CD14-positive monocyte (primary cell): ENCODE data around the gene THSD7B. TPM values are rescaled to one million over a fixed set of nuclear protein-coding genes. Genes with fewer than 3 reads are reported as not detected.

Experiments used
- DNase-seq, 3 donors: peaks; one replicate each; pipeline ENCODE4 v3.0.0-alpha.2; 2011 to 2022
- H2AFZ ChIP-seq: 2 replicates; pipeline ENCODE4 v1.6.0; 2012; ENCODE audit warnings: mild to moderate bottlenecking, low read depth, low read length, inconsistent platforms; ENCODE audit not compliant: insufficient read depth, poor library complexity, severe bottlenecking
- H3K27ac ChIP-seq, 2 donors: 1 replicate in 1 of 2; 2 replicates in 1 of 2; pipeline ENCODE4 v1.5.1; 2012 to 2013; ENCODE audit warnings: low read length in 2 of 2, control low read depth in 1 of 2, inconsistent platforms in 1 of 2, low read depth in 1 of 2, mild to moderate bottlenecking in 1 of 2
- H3K27me3 ChIP-seq, 2 donors: one replicate each; pipeline versions ENCODE4 v1.6.0 to v1.6.1; 2011 to 2013; ENCODE audit warnings: low read length in 2 of 2; ENCODE audit not compliant: control insufficient read depth in 2 of 2, insufficient read depth in 2 of 2
- H3K36me3 ChIP-seq, 2 donors: replicated peaks in 1 of 2; 1 replicate in 1 of 2; 2 replicates in 1 of 2; pipeline versions ENCODE4 v1.5.1 to v1.6.1; 2012 to 2013; ENCODE audit warnings: low read length in 2 of 2, control low read depth in 1 of 2, inconsistent platforms in 1 of 2, mild to moderate bottlenecking in 1 of 2; ENCODE audit not compliant: insufficient read depth in 2 of 2, control insufficient read depth in 1 of 2
- H3K4me1 ChIP-seq, 2 donors: 1 replicate in 1 of 2; 2 replicates in 1 of 2; pipeline versions ENCODE4 v1.5.1 to v1.6.1; 2012 to 2013; ENCODE audit warnings: low read length in 2 of 2, control low read depth in 1 of 2, inconsistent platforms in 1 of 2, mild to moderate bottlenecking in 1 of 2, moderate library complexity in 1 of 2; ENCODE audit not compliant: insufficient read depth in 2 of 2, control insufficient read depth in 1 of 2
- H3K4me2 ChIP-seq: replicated peaks from 2 replicates; pipeline ENCODE3; 2012; ENCODE audit warnings: low read length, moderate library complexity, mild to moderate bottlenecking; ENCODE audit not compliant: poor library complexity, severe bottlenecking; ENCODE audit errors: extremely low read depth
- H3K4me3 ChIP-seq, 3 experiments: fragments of 200-600 bp in 1 of 3; sonication (generic) in 1 of 3; replicated peaks in 1 of 3; 1 replicate in 2 of 3; 2 replicates in 1 of 3; pipeline ENCODE4 v1.5.1; 2011 to 2013; ENCODE audit warnings: low read length in 3 of 3, mild to moderate bottlenecking in 3 of 3, control low read depth in 2 of 3, low read depth in 2 of 3, inconsistent platforms in 1 of 3, moderate library complexity in 1 of 3
- H3K79me2 ChIP-seq: 2 replicates; pipeline ENCODE4 v1.6.0; 2012; ENCODE audit warnings: mild to moderate bottlenecking, control low read depth, inconsistent platforms, low read length, moderate library complexity; ENCODE audit not compliant: insufficient read depth
- H3K9ac ChIP-seq: 2 replicates; pipeline ENCODE4 v1.6.0; 2017; ENCODE audit warnings: low read length, mild to moderate bottlenecking; ENCODE audit not compliant: insufficient read depth, poor library complexity, severe bottlenecking
- H3K9me3 ChIP-seq, 2 donors: replicated peaks in 1 of 2; 1 replicate in 1 of 2; 2 replicates in 1 of 2; pipeline versions ENCODE4 v1.5.1 to v1.6.1; 2012 to 2013; ENCODE audit warnings: low read length in 2 of 2, control low read depth in 1 of 2; ENCODE audit not compliant: control insufficient read depth in 1 of 2, insufficient read depth in 1 of 2
- H4K20me1 ChIP-seq: 2 replicates; pipeline ENCODE4 v1.6.0; 2012; ENCODE audit warnings: mild to moderate bottlenecking, low read length, control low read depth, moderate library complexity; ENCODE audit not compliant: insufficient read depth
- H3K27ac Mint-ChIP-seq, 7 donors: one replicate each; pipeline ENCODE4 v1.8.0; 2020; ENCODE audit warnings: mild to moderate bottlenecking in 7 of 7, mixed read lengths in 7 of 7, moderate library complexity in 6 of 7, inconsistent platforms in 2 of 7
- H3K27me3 Mint-ChIP-seq, 3 donors: one replicate each; pipeline ENCODE4 v1.8.0; 2021 to 2022; ENCODE audit warnings: low read depth in 3 of 3, mild to moderate bottlenecking in 3 of 3, mixed read lengths in 3 of 3, moderate library complexity in 3 of 3, inconsistent platforms in 1 of 3
- H3K36me3 Mint-ChIP-seq, 2 donors: one replicate each; pipeline ENCODE4 v1.8.0; 2020; ENCODE audit warnings: mixed read lengths in 2 of 2, inconsistent platforms in 1 of 2, mild to moderate bottlenecking in 1 of 2
- H3K4me1 Mint-ChIP-seq: one replicate; pipeline ENCODE4 v1.8.0; 2020; ENCODE audit warnings: mild to moderate bottlenecking, mixed read lengths
- H3K4me3 Mint-ChIP-seq, 2 donors: one replicate each; pipeline ENCODE4 v1.8.0; 2020; ENCODE audit warnings: mild to moderate bottlenecking in 2 of 2, mixed read lengths in 2 of 2, moderate library complexity in 1 of 2
- H3K9me3 Mint-ChIP-seq, 7 donors: one replicate each; pipeline ENCODE4 v1.8.0; 2020 to 2022; ENCODE audit warnings: mixed read lengths in 7 of 7, mild to moderate bottlenecking in 6 of 7, moderate library complexity in 6 of 7, inconsistent platforms in 2 of 7
- WGBS: methylation state at CpG from one replicate; pipeline ENCODE4 v1.1.5; 2013; ENCODE audit warnings: missing lambda C conversion rate; ENCODE audit not compliant: insufficient coverage; 5-methylcytosine and 5-hydroxymethylcytosine counted together
- intact Hi-C, 2 donors: fragments of 100-400 bp; cut with micrococcal nuclease; formaldehyde crosslinking; loops; one replicate each; pipeline versions ENCODE4 v1.15.0 to v1.15.1; 2023
- polyA plus RNA-seq, 3 donors: library from polyadenylated mRNA; depleted of rRNA in 1 of 3; unstranded in 2 of 3; stranded (reverse) in 1 of 3; fragments of 300-500 nt in 2 of 3; fragments of >200 nt in 1 of 3; fragmentation: Illumina TruSeq in 2 of 3; gene quantifications; 1 replicate in 2 of 3; 2 replicates in 1 of 3; pipeline ENCODE4 v1.2.3, GENCODE V29; 2012 to 2021
- small RNA-seq: library from RNA; depleted of rRNA; stranded (forward); fragments of <200 nt; gene quantifications from one replicate; pipeline ENCODE3, GENCODE V24; 2012; ENCODE audit warnings: low read depth; ENCODE audit not compliant: insufficient read length
- TF ChIP-seq, protein P1 (sequence below): fragments of 200-600 bp; IDR thresholded peaks from one replicate; pipeline ENCODE4 v1.8.0; 2022; ENCODE audit warnings: antibody characterized with exemption, mild to moderate bottlenecking

THSD7B gene
- polyA plus RNA-seq, 3 donors: not detected

DNA sequence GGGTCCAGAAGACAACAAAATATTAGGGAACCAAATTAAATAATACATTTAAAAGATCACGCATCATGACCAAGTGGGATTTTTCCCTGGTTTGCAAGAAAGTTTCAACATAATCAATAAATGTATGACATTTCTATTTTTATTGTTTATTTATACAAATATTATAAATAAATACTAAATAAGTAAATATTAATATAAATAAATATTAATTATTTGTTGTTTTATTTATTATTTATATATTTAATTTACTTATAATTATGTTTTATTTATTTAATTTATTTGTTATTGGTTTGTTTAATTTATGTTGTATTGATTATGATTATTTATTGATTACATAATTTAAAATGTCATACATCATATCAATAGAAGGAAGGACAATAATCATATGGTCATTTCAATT is 956.4 kb downstream of the THSD7B start:
- no peak overlapping the region for H3K27ac ChIP-seq
- H3K4me1 ChIP-seq: no peaks in the 10 kb centered on the region
- Mint-ChIP-seq H3K4me1 (no peaks in the 10 kb centered on the region), H3K9me3 (peaks cover 1 to 7% (median 3%) of the 10 kb centered on the region in 7 donors), H3K27ac (no peak overlapping the region), H3K4me3 (no peak overlapping the region), H3K27me3 (peaks cover 0 to 2% (median 0%) of the 10 kb centered on the region in 3 donors), H3K36me3 (no peaks in the 10 kb centered on the region)
- H2AFZ ChIP-seq: no peak overlapping the region
- intact Hi-C loops: no loop called here
- no peak overlapping the region for H3K4me3 ChIP-seq
- H3K9ac ChIP-seq: no peak overlapping the region
- H4K20me1 ChIP-seq: no peaks in the 10 kb centered on the region
- H3K9me3 ChIP-seq: peaks cover 0 to under 1% of the 10 kb centered on the region in 2 donors
- WGBS: no CpG with 5 or more reads among the region's 1 CpG
- TF ChIP-seq, protein P1, sequence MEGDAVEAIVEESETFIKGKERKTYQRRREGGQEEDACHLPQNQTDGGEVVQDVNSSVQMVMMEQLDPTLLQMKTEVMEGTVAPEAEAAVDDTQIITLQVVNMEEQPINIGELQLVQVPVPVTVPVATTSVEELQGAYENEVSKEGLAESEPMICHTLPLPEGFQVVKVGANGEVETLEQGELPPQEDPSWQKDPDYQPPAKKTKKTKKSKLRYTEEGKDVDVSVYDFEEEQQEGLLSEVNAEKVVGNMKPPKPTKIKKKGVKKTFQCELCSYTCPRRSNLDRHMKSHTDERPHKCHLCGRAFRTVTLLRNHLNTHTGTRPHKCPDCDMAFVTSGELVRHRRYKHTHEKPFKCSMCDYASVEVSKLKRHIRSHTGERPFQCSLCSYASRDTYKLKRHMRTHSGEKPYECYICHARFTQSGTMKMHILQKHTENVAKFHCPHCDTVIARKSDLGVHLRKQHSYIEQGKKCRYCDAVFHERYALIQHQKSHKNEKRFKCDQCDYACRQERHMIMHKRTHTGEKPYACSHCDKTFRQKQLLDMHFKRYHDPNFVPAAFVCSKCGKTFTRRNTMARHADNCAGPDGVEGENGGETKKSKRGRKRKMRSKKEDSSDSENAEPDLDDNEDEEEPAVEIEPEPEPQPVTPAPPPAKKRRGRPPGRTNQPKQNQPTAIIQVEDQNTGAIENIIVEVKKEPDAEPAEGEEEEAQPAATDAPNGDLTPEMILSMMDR: no peak
- no peaks in the 10 kb centered on the region for H3K27me3 ChIP-seq
- no peak overlapping the region for H3K4me2 ChIP-seq
- DNase-seq: no peak
- H3K36me3 ChIP-seq: no peaks in the 10 kb centered on the region
- H3K79me2 ChIP-seq: no peaks in the 10 kb centered on the region

DNA sequence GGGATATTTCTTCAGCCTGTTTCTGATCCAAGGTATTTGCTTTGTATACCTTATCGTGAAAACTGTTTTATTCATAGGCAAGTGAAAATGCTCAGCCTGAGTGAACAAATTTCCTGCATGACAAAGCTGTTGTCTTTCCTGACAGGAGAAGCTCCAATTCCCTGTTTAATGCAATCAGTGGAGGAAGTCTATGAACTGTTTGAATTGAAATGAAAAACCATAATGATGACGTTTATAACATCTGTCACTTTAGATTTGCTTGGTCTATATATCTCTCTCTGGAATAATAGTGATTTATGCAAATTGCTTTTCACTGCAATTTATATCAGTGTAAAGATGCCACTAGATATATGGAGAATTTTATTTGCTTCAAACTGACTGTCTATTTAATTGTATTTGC is 959.6 kb downstream of the THSD7B start:
- no peak for DNase-seq
- Histone ChIP-seq H3K4me3 (no peak overlapping the region), H3K79me2 (no peaks in the 10 kb centered on the region), H3K27ac (no peak overlapping the region), H3K9ac (no peak overlapping the region), H3K4me1 (no peaks in the 10 kb centered on the region), H3K36me3 (no peaks in the 10 kb centered on the region), H2AFZ (no peak overlapping the region), H4K20me1 (no peaks in the 10 kb centered on the region), H3K4me2 (no peak overlapping the region), H3K27me3 (no peaks in the 10 kb centered on the region), H3K9me3 (no peaks in the 10 kb centered on the region)
- whole genome bisulfite sequencing: no CpG with 5 or more reads among the region's 2 CpGs
- H3K27ac Mint-ChIP-seq: no peak overlapping the region
- peaks cover 0 to 2% (median 0%) of the 10 kb centered on the region in 3 donors for H3K27me3 Mint-ChIP-seq
- intact Hi-C loops: no loop called here
- no peak overlapping the region for H3K4me3 Mint-ChIP-seq
- no peaks in the 10 kb centered on the region for H3K36me3 Mint-ChIP-seq
- peaks cover 0 to 7% (median 1%) of the 10 kb centered on the region in 7 donors for H3K9me3 Mint-ChIP-seq
- TF ChIP-seq, protein P1: no peak
- H3K4me1 Mint-ChIP-seq: no peaks in the 10 kb centered on the region

Small RNA genes lying within 50 kb of the gene (small RNA-seq; reads per million reads assigned to genes)
- not detected for gene RF00019
- not detected for gene RNA5SP105
